NCI-H1417 treated with DMSO at 0.1 percent for 48 hours (cell line): Measurements from ENCODE around the gene GNAL.
A peak's percentile ranks its signal among the peaks of the same experiment; 100 is the strongest.
"Not testable (repeated sequence)": the region's sequence is repeated elsewhere in the genome, so short reads cannot be mapped to it uniquely, and the experiment has no call there.

Source experiments
- DNase-seq: peaks from one replicate; lab custom pipeline; 2025; lab: John Stamatoyannopoulos, UW

GNAL gene

GRCh38 chr18:11908182-11909060 lies 219.4 kb downstream of the GNAL start, which contains the start of gene MPPE1:
Gene MPPE1 (minus strand): TSS chr18:11908317. CDS start chr18:11897264, 11,053 bp downstream.
- peak; percentile 20 for DNase-seq

DNA sequence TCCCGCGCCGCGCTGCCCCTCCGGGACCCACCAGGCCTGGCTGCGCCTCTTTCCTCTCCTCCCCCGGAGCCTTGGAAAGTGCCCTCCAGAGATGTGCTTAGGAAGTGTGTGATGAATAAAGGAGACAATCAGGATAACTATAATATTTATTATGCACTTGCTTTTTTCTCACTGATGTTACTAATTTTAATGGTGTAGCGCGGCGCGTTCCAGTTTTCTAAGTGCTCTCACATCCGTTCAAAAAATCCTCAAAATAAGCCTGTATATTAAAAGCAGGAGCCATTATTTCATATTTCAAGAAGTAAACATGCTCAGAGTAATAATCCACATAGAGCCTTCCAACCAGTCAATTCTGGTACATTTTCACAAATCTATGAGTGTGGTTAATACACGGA lies 220.0 kb downstream of the GNAL start:
- DNase-seq = no peak

DNA sequence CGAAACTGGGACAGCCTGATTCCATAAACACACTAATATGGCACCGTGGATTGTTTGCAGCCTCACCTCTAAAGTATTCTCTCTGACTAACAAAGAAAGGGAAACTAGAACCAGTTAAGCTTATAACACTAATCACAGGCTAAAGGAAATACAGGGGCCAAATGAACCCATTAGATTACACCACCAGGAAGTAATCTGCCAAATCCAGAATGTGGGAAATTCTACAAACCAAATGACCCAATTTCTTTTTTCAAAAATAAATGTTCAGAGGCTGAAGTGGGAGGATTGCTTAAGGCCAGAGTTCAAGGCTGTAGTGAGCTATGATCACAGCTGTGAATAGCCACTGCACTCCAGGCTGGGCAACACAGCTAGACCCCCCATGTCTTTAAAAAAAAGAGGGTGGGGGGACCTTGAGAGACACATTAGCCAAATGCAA lies 220.5 kb downstream of the GNAL start:
- no peak for DNase-seq

DNA sequence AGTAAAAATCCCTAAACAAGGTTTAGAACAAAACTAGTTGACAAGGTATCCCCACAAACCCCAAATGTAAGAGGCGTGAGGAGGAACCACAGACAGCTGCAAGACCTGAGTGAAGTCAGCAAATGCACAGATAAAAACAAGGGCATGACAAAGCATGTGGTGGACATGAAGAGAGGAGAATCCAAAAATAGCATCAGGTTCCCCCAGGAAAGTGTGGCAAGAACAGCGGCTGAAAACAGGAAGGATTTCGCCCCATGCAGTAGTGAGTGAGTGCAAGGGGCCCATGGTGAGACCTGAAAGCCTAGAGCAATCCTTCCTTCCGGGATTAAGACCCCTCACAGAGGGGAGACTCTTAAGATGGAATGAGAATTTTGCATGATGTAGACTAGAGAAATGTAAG lies 227.8 kb downstream of the GNAL start:
- not testable (repeated sequence) for DNase-seq

- not testable (repeated sequence) for DNase-seq
These were observed 230.5 kb downstream of the GNAL start for GRCh38 chr18:11919522-11919921.

DNA sequence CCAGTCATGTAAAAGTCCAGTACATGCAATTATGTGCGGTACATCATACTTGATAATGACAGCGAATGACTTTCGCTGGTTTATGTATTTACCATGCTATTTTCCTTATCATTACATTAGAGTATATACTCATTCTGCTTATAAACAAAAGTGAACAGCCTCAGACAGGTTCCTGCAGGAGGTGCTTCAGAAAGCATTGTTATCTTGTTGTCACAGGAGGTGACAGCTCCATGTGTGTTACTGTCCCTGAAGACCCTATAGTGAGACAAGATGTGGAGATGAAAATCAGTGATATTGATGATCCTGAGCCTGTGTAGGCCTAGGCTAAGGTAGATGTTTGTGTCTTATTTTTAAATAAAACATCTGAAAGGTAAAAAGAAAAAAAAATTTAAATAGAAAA lies 234.4 kb downstream of the GNAL start:
- no peak for DNase-seq

DNA sequence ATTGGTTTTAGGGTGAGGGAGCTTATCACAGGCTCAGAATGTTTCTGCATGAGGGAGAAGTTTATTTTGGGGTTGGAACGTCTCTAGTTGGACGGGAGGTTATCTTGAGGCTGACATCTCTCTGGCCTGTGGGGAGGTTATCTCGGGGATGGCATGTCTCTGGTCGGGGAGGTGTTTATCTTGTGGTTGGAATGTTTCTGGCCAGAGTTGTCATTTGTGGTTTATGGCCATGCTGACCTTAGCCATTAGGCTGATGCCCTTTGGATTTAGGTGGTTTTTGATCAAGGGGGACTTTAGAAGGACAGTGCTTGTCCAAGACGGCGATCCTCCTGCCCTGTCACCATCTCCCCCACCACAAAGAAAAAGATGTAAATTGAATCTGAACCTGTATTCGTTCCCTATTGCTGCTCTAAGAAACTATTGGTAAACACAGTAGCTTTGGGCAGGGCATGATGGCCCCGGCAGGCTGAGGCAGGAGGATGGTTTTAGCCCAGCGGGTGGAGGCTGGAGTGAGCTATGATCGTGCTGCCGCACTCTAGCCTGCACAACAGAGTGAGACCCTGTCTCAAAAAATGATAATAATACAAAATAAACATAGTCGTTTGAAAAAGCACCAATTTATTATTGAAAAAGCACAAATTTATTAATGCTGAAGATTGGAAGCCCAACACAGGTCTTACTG lies 236.9 kb downstream of the GNAL start:
- DNase-seq = no peak

- DNase-seq = no peak
These were observed 238.4 kb downstream of the GNAL start for GRCh38 chr18:11927497-11927896.

GRCh38 chr18:11932393-11932792 lies 243.3 kb downstream of the GNAL start:
- DNase-seq = no peak
